Measurements from ENCODE around the gene DTWD2. TPM values are rescaled to one million over a fixed set of nuclear protein-coding genes. Genes with fewer than 3 reads are reported as not detected.

Gene DTWD2
- 10 to 100 TPM in 1 of 4 donors, 1 to 10 TPM in 3; 4.6 to 10.4 (median 7.9) TPM for total RNA-seq
- polyA plus RNA-seq = 1 to 10 TPM; 2.4 to 5.3 (median 3.3) TPM

DNA sequence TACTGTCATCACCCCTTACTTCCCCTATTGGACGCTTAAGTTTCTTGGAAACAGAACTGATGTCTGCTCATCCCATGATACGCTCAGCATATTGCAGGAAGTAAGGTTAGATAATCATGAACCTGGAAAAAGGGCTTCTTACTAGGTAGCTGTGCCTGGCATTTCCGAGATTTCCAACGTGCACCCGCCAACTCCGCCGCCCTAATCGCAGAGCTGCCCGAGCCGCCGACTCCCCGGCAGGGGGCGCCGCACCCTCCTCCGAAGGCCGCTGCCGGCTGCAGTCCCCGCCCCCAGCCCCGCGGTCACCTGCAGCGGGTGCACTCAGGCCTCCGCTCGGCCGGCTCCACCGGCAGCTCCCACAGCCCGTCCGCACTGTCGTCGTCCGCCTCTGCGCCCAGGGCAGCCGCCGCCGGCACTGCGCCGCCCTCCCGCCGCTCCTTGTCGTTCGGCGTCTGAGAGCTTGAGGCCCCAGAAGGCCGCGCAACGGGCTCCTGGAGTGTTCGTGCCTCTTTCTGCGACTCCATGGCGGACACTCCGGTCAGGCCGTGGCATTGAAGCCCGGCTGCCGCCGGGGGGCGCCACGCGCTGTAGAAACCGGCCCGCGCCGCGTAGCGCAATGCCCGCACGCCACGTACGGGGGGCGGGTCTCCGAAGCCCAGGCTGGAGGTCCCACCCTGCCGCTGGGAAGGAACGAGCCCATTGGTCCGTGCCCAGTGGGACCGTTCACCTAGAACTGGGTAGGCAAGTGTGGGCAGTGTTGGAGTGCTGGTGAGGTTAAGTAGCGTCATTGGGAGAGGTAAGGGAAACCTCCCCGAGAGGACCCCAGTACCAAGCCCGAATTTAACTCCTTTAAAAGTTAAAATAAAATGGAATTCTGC lies at the start of gene DTWD2:
Gene DTWD2, minus strand, starts transcription at position 560 of the 878 bp plus-strand sequence. Its CDS starts 36 bp downstream, at position 524.
- Histone ChIP-seq H3K27me3 (no peaks in the 10 kb centered on the region), H3K9me3 (no peaks in the 10 kb centered on the region), H3K36me3 (no peaks in the 10 kb centered on the region), H3K4me3 (peak within 1 kb of the TSS; percentile 59 to 76 (median 66)), H3K27ac (peak within 1 kb of the TSS; percentile 86 to 95 (median 90)), H3K4me1 (peaks cover 0 to 16% (median 12%) of the 10 kb centered on the region in 4 donors)
- intact Hi-C loops (cut with DNase I) = loop anchor here (1.0 to 5.0 kb wide), 3 partner anchors 83 to 423 kb away; partner anchors contain the start of gene DMXL1
- 0% methylated on average over 74 of the region's 74 CpGs for WGBS, 2 donors
- peak; percentile 93 for DNase-seq
- TF ChIP-seq, protein P1, sequence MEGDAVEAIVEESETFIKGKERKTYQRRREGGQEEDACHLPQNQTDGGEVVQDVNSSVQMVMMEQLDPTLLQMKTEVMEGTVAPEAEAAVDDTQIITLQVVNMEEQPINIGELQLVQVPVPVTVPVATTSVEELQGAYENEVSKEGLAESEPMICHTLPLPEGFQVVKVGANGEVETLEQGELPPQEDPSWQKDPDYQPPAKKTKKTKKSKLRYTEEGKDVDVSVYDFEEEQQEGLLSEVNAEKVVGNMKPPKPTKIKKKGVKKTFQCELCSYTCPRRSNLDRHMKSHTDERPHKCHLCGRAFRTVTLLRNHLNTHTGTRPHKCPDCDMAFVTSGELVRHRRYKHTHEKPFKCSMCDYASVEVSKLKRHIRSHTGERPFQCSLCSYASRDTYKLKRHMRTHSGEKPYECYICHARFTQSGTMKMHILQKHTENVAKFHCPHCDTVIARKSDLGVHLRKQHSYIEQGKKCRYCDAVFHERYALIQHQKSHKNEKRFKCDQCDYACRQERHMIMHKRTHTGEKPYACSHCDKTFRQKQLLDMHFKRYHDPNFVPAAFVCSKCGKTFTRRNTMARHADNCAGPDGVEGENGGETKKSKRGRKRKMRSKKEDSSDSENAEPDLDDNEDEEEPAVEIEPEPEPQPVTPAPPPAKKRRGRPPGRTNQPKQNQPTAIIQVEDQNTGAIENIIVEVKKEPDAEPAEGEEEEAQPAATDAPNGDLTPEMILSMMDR (IDR thresholded peaks at IDR 0.05) = peak; percentile 74 to 94 (median 80)
- TF ChIP-seq POLR2AphosphoS5 (IDR thresholded peaks at IDR 0.05) (peak in 2 of 4 donors; percentile 18 to 39), POLR2A (IDR thresholded peaks at IDR 0.05) (no peak)

DNA sequence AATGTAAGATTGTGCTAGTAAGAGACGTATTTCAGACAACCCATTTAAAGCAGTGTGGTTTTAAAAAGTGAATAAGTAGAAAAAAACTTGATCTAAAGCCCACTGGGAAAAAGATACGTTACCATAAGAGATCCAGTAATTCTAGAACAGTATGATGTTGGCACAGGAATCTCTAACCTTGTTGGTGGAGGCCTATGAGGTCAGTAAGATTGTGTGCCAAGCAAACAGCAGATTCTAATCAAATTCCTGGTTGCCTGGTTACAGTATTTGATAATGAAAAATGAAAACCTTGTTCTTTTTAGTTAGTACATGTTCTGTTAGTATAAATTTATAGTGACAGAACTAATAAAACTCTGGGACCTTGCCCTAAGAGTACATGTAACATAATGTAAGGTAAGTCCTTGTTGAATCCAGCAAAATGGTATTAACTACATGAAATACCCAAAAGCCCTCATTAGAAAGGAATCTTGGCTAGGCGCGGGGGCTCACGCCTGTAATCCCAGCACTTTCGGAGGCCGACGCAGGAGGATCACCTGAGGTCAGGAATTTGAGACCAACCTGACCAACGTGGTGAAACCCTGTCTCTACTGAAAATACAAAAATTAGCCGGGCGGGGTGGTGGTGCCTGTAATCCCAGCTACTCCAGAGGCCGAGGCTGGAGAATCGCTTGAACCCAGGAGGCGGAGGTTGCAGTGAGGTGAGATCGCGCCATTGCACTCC lies 49.3 kb upstream of the DTWD2 start:
- DNase-seq = no peak
- no peak overlapping the region for H3K4me3 ChIP-seq
- H3K27me3 ChIP-seq = no peaks in the 10 kb centered on the region
- H3K36me3 ChIP-seq = no peaks in the 10 kb centered on the region
- H3K4me1 ChIP-seq = no peaks in the 10 kb centered on the region
- TF ChIP-seq POLR2A (IDR thresholded peaks at IDR 0.05) (no peak), EP300 (IDR thresholded peaks at IDR 0.05) (no peak), POLR2AphosphoS5 (IDR thresholded peaks at IDR 0.05) (no peak)
- TF ChIP-seq, protein P1 (IDR thresholded peaks at IDR 0.05) = no peak
- intact Hi-C loops (cut with DNase I) = no loop called here
- no peaks in the 10 kb centered on the region for H3K9me3 ChIP-seq
- no peak overlapping the region for H3K27ac ChIP-seq
- 88 to 94% methylated on average over 16 of the region's 16 CpGs for WGBS, 2 donors

GRCh38 chr5:119036101-119036762 lies 47.9 kb upstream of the DTWD2 start:
- intact Hi-C loops (cut with DNase I) = no loop called here
- Histone ChIP-seq H3K4me1 (no peaks in the 10 kb centered on the region), H3K4me3 (no peak overlapping the region), H3K36me3 (no peaks in the 10 kb centered on the region), H3K27me3 (no peaks in the 10 kb centered on the region), H3K27ac (no peak overlapping the region), H3K9me3 (no peaks in the 10 kb centered on the region)
- 85 to 89% methylated on average over 8 of the region's 8 CpGs for WGBS, 2 donors
- no peak for DNase-seq
- TF ChIP-seq POLR2A (IDR thresholded peaks at IDR 0.05) (no peak), EP300 (IDR thresholded peaks at IDR 0.05) (no peak)
- TF ChIP-seq, protein P1 (IDR thresholded peaks at IDR 0.05) = no peak

GRCh38 chr5:119033135-119033534 lies 44.8 kb upstream of the DTWD2 start:
- TF ChIP-seq POLR2A (IDR thresholded peaks at IDR 0.05) (no peak), POLR2AphosphoS5 (IDR thresholded peaks at IDR 0.05) (no peak), EP300 (IDR thresholded peaks at IDR 0.05) (no peak)
- TF ChIP-seq, protein P1 (IDR thresholded peaks at IDR 0.05) = no peak
- intact Hi-C loops (cut with DNase I) = no loop called here
- 94 to 96% methylated on average over 3 of the region's 3 CpGs for WGBS, 2 donors

More at GRCh38 chr5:119033135-119033534, 44.8 kb upstream of the DTWD2 start:
- H3K4me1 ChIP-seq = no peaks in the 10 kb centered on the region
- no peak for DNase-seq
- no peak overlapping the region for H3K27ac ChIP-seq
- no peaks in the 10 kb centered on the region for H3K27me3 ChIP-seq
- no peak overlapping the region for H3K4me3 ChIP-seq
- H3K9me3 ChIP-seq = no peaks in the 10 kb centered on the region
- no peaks in the 10 kb centered on the region for H3K36me3 ChIP-seq
